ENCODE measurements around the gene GTPBP6.

GRCh38 chrX:313546-313945 is 5.0 kb downstream of the GTPBP6 start:
- TF ChIP-seq CTCF (IDR thresholded peaks at IDR 0.05), result no peak
- TF ChIP-seq POLR2A (IDR thresholded peaks at IDR 0.05), result no peak

Data from right lobe of liver (tissue), 4 donors.